ENCODE measurements around the gene EML1. TPM values are rescaled to one million over a fixed set of nuclear protein-coding genes. Genes with fewer than 3 reads are reported as not detected.

Gene EML1
- total RNA-seq, 1 experiment from 2014 or later, result 9.5 TPM

- TF ChIP-seq CTCF (IDR thresholded peaks at IDR 0.05; ENCODE audit: unreplicated experiment), result no peak
- POLR2A ChIA-PET, result interaction anchor here (0.7 kb wide), 1 partner anchor 138 kb away, joined by 4 read pairs; no protein-coding TSS in a partner anchor
- no peaks in the 10 kb centered on the region for H3K9me3 Mint-ChIP-seq (ENCODE audit: unreplicated experiment)
- H3K27ac Mint-ChIP-seq (ENCODE audit: low read depth, unreplicated experiment), result no peak overlapping the region
- intact Hi-C loops (cut with micrococcal nuclease), result no loop called here
- no peak overlapping the region for H3K4me3 Mint-ChIP-seq (ENCODE audit: unreplicated experiment)
- H3K27me3 Mint-ChIP-seq (ENCODE audit: insufficient read depth, unreplicated experiment), result no peaks in the 10 kb centered on the region
- DNase-seq (ENCODE audit: unreplicated experiment), result no peak
- H3K4me1 Mint-ChIP-seq (ENCODE audit: insufficient read depth, unreplicated experiment), result no peaks in the 10 kb centered on the region
- H3K36me3 Mint-ChIP-seq (ENCODE audit: insufficient read depth, unreplicated experiment), result no peaks in the 10 kb centered on the region
- no TSS peak for BruUV-seq (replicated peaks)
- CTCF ChIA-PET, result interaction anchor here (0.6 kb wide), 1 partner anchor 240 kb away, joined by 3 read pairs; no protein-coding TSS in a partner anchor
These were observed 116.4 kb downstream of the EML1 start for GRCh38 chr14:99909513-99910064.

- Mint-ChIP-seq H3K9me3 (ENCODE audit: unreplicated experiment) (no peaks in the 10 kb centered on the region), H3K36me3 (ENCODE audit: insufficient read depth, unreplicated experiment) (no peaks in the 10 kb centered on the region), H3K4me3 (ENCODE audit: unreplicated experiment) (no peak overlapping the region), H3K27ac (ENCODE audit: low read depth, unreplicated experiment) (no peak overlapping the region), H3K4me1 (ENCODE audit: insufficient read depth, unreplicated experiment) (no peaks in the 10 kb centered on the region), H3K27me3 (ENCODE audit: insufficient read depth, unreplicated experiment) (no peaks in the 10 kb centered on the region)
- TF ChIP-seq CTCF (IDR thresholded peaks at IDR 0.05; ENCODE audit: unreplicated experiment), result no peak
- intact Hi-C loops (cut with micrococcal nuclease), result no loop called here
- POLR2A ChIA-PET, result interaction anchor here (0.7 kb wide), 1 partner anchor 220 kb away, joined by 3 read pairs; no protein-coding TSS in a partner anchor
- DNase-seq (ENCODE audit: unreplicated experiment), result peak; percentile 34
- no TSS peak for BruUV-seq (replicated peaks)
- CTCF ChIA-PET, result interaction anchor here (0.8 kb wide), 1 partner anchor 11 kb away, joined by 5 read pairs; no protein-coding TSS in a partner anchor
These were observed 117.4 kb downstream of the EML1 start for GRCh38 chr14:99910337-99911309.

- POLR2A ChIA-PET, result interaction anchor here (0.5 kb wide), 1 partner anchor 19 kb away, joined by 3 read pairs; no protein-coding TSS in a partner anchor
- Mint-ChIP-seq H3K4me3 (ENCODE audit: unreplicated experiment) (no peak overlapping the region), H3K36me3 (ENCODE audit: insufficient read depth, unreplicated experiment) (no peaks in the 10 kb centered on the region), H3K27ac (ENCODE audit: low read depth, unreplicated experiment) (no peak overlapping the region), H3K9me3 (ENCODE audit: unreplicated experiment) (no peaks in the 10 kb centered on the region), H3K27me3 (ENCODE audit: insufficient read depth, unreplicated experiment) (no peaks in the 10 kb centered on the region), H3K4me1 (ENCODE audit: insufficient read depth, unreplicated experiment) (no peaks in the 10 kb centered on the region)
- CTCF ChIA-PET, result interaction anchor here (0.7 to 1.8 kb wide), 4 partner anchors 12 to 149 kb away, joined by 3 to 12 read pairs (median 4); no protein-coding TSS in a partner anchor
- DNase-seq (ENCODE audit: unreplicated experiment), result no peak
- BruUV-seq (replicated peaks), result no TSS peak
- intact Hi-C loops (cut with micrococcal nuclease), result no loop called here
- no peak for TF ChIP-seq CTCF (IDR thresholded peaks at IDR 0.05; ENCODE audit: unreplicated experiment)
These were observed 122.3 kb downstream of the EML1 start for GRCh38 chr14:99915305-99916090.

All from MCF 10A (cell line).